Activated CD4-positive, alpha-beta T cell treated with anti-CD3 and anti-CD28 coated beads, Interleukin-2, amount 50 U/mL, for 16 hours (primary cell): ENCODE results near the gene TP53BP2.
"Not testable (repeated sequence)": the region's sequence is repeated elsewhere in the genome, so short reads cannot be mapped to it uniquely, and the experiment has no call there.

Experiments used
- DNase-seq: peaks from one replicate; pipeline ENCODE4 v3.0.0-alpha.2; 2020

Gene TP53BP2

GRCh38 chr1:223845810-223846682 lies at the start of gene TP53BP2:
TP53BP2 (minus strand) TSS chr1:223845947; CDS start chr1:223845680, 267 bp downstream.
- DNase-seq: peak; percentile 86

GRCh38 chr1:223890494-223890893 lies 44.7 kb upstream of the TP53BP2 start:
- DNase-seq: not testable (repeated sequence)

GRCh38 chr1:223889319-223889718 lies 43.6 kb upstream of the TP53BP2 start:
- DNase-seq: not testable (repeated sequence)

- no peak for DNase-seq
Measured at GRCh38 chr1:223887747-223888418, 42.1 kb upstream of the TP53BP2 start.

GRCh38 chr1:223886516-223886921 lies 40.8 kb upstream of the TP53BP2 start:
- no peak for DNase-seq

GRCh38 chr1:223885614-223886013 lies 39.9 kb upstream of the TP53BP2 start:
- no peak for DNase-seq

- DNase-seq: no peak
Measured at GRCh38 chr1:223878598-223879325, 33.0 kb upstream of the TP53BP2 start.

- DNase-seq: no peak
Measured at GRCh38 chr1:223877804-223878203, 32.1 kb upstream of the TP53BP2 start.

GRCh38 chr1:223876590-223876989 lies 30.8 kb upstream of the TP53BP2 start:
- no peak for DNase-seq

GRCh38 chr1:223873044-223873443 lies 27.3 kb upstream of the TP53BP2 start:
- DNase-seq: no peak

GRCh38 chr1:223872308-223872901 lies 26.7 kb upstream of the TP53BP2 start:
- DNase-seq: no peak

GRCh38 chr1:223870617-223871574 lies 25.1 kb upstream of the TP53BP2 start:
- no peak for DNase-seq

- not testable (repeated sequence) for DNase-seq
Measured at GRCh38 chr1:223864599-223865368, 19.0 kb upstream of the TP53BP2 start.

GRCh38 chr1:223864084-223864483 lies 18.3 kb upstream of the TP53BP2 start:
- no peak for DNase-seq

GRCh38 chr1:223861904-223862303 lies 16.2 kb upstream of the TP53BP2 start:
- no peak for DNase-seq

GRCh38 chr1:223860051-223860622 lies 14.4 kb upstream of the TP53BP2 start:
- DNase-seq: no peak

GRCh38 chr1:223859058-223859457 lies 13.3 kb upstream of the TP53BP2 start:
- no peak for DNase-seq

GRCh38 chr1:223856386-223856785 lies 10.6 kb upstream of the TP53BP2 start:
- no peak for DNase-seq

GRCh38 chr1:223853748-223854147 lies 8.0 kb upstream of the TP53BP2 start:
- DNase-seq: no peak

GRCh38 chr1:223853275-223853674 lies 7.5 kb upstream of the TP53BP2 start:
- DNase-seq: no peak

- DNase-seq: no peak
Measured at GRCh38 chr1:223852337-223852736, 6.6 kb upstream of the TP53BP2 start.
